Neural crest cell (in vitro differentiated cells): Measurements from ENCODE around the gene PPM1B. TPM values are rescaled to one million over a fixed set of nuclear protein-coding genes. Genes with fewer than 3 reads are reported as not detected.

Experiments used
- DNase-seq: peaks from one replicate; pipeline ENCODE4 v3.0.0; 2021; ENCODE audit warnings: low read depth, mixed read lengths, low spot score
- H3K27ac Mint-ChIP-seq: one replicate; pipeline ENCODE4 v1.8.0; 2021; ENCODE audit warnings: mild to moderate bottlenecking, mixed read lengths; ENCODE audit not compliant: unreplicated experiment
- H3K27me3 Mint-ChIP-seq: 2 replicates; pipeline ENCODE4 v1.8.0; 2021; ENCODE audit warnings: low read depth, mild to moderate bottlenecking, mixed read lengths
- H3K36me3 Mint-ChIP-seq: 2 replicates; pipeline ENCODE4 v1.8.0; 2021; ENCODE audit warnings: low read depth, mild to moderate bottlenecking, mixed read lengths
- H3K4me1 Mint-ChIP-seq: 2 replicates; pipeline ENCODE4 v1.8.0; 2021; ENCODE audit warnings: mixed read lengths
- H3K4me3 Mint-ChIP-seq: one replicate; pipeline ENCODE4 v1.8.0; 2021; ENCODE audit warnings: mild to moderate bottlenecking, mixed read lengths
- H3K9me3 Mint-ChIP-seq: 2 replicates; pipeline ENCODE4 v1.8.0; 2021; ENCODE audit warnings: mixed read lengths
- total RNA-seq: library from RNA; stranded (reverse); gene quantifications from 2 replicates; pipeline ENCODE4 v1.2.1, GENCODE V29; 2021
- TF ChIP-seq, protein P1 (sequence below): fragments of 200-600 bp; sonication (generic); conservative IDR thresholded peaks from 2 replicates; pipeline ENCODE4 v1.5.0; 2021; ENCODE audit warnings: antibody characterized with exemption, mild to moderate bottlenecking

Gene PPM1B
- total RNA-seq, 1 donor from 2014 or later: 37.4 TPM

- no peak for DNase-seq
- Mint-ChIP-seq H3K9me3 (no peaks in the 10 kb centered on the region), H3K4me3 (no peak overlapping the region), H3K4me1 (peaks cover 17% of the 10 kb centered on the region), H3K36me3 (peaks cover 11% of the 10 kb centered on the region), H3K27me3 (no peaks in the 10 kb centered on the region), H3K27ac (peak overlapping the region; percentile 29)
- TF ChIP-seq, protein P1, sequence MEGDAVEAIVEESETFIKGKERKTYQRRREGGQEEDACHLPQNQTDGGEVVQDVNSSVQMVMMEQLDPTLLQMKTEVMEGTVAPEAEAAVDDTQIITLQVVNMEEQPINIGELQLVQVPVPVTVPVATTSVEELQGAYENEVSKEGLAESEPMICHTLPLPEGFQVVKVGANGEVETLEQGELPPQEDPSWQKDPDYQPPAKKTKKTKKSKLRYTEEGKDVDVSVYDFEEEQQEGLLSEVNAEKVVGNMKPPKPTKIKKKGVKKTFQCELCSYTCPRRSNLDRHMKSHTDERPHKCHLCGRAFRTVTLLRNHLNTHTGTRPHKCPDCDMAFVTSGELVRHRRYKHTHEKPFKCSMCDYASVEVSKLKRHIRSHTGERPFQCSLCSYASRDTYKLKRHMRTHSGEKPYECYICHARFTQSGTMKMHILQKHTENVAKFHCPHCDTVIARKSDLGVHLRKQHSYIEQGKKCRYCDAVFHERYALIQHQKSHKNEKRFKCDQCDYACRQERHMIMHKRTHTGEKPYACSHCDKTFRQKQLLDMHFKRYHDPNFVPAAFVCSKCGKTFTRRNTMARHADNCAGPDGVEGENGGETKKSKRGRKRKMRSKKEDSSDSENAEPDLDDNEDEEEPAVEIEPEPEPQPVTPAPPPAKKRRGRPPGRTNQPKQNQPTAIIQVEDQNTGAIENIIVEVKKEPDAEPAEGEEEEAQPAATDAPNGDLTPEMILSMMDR: no peak
Measured at GRCh38 chr2:44178950-44179349, 10.3 kb downstream of the PPM1B start.

- TF ChIP-seq, protein P1: no peak
- no peak for DNase-seq
- Mint-ChIP-seq H3K27me3 (no peaks in the 10 kb centered on the region), H3K4me1 (peaks cover 17% of the 10 kb centered on the region), H3K27ac (no peak overlapping the region), H3K36me3 (peaks cover 11% of the 10 kb centered on the region), H3K9me3 (no peaks in the 10 kb centered on the region), H3K4me3 (no peak overlapping the region)
Measured at GRCh38 chr2:44181648-44182047, 13.0 kb downstream of the PPM1B start.

DNA sequence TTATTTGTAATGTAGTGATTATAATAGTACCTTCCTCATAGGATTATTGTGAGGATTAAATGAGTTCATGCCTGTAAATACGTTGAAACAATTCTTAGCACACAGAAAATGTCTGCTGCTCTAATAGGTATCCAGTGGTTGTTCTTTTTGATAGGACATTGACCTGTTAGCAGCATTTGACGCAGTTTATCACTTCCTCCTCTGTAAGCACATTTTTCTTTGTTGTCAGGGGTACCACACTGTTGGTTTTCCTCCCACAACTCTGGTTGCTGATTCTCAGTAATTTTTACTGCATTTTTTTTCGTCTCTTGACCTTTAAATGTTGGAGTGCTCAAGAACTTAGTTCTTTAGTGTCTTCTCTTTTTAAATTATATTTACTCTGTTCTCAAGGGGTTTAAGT lies 15.4 kb downstream of the PPM1B start:
- peaks cover 11% of the 10 kb centered on the region for H3K36me3 Mint-ChIP-seq

GRCh38 chr2:44186810-44187209 lies 18.1 kb downstream of the PPM1B start:
- TF ChIP-seq, protein P1: no peak
- Mint-ChIP-seq H3K9me3 (no peaks in the 10 kb centered on the region), H3K4me3 (no peak overlapping the region), H3K4me1 (peaks cover 17% of the 10 kb centered on the region), H3K27me3 (no peaks in the 10 kb centered on the region), H3K27ac (no peak overlapping the region), H3K36me3 (no peaks in the 10 kb centered on the region)
- no peak for DNase-seq

More for the DNA sequence above, 15.4 kb downstream of the PPM1B start:
- TF ChIP-seq, protein P1: no peak
- no peak for DNase-seq
- no peak overlapping the region for H3K27ac Mint-ChIP-seq
- no peak overlapping the region for H3K4me3 Mint-ChIP-seq
- H3K4me1 Mint-ChIP-seq: peaks cover 17% of the 10 kb centered on the region
- no peaks in the 10 kb centered on the region for H3K9me3 Mint-ChIP-seq
- H3K27me3 Mint-ChIP-seq: no peaks in the 10 kb centered on the region

DNA sequence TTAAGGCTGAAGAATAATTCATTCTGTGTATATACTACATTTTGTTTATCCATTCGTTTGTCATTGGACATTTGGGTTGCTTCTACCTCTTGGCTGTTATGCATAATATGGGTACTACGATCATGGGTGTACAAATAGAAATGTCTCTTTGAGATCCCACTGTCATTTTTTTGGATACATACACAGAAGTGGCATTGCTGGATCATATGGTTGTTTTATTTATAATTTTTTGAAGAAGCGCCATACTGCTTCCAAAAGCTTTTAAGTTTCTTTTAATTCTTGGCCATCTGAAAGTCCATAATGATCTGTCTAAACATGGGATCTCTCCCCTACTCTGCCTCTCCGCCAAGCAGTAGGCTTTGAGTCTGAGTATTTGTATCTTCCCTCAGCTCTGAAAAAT lies 18.6 kb downstream of the PPM1B start:
- Mint-ChIP-seq H3K9me3 (no peaks in the 10 kb centered on the region), H3K4me3 (no peak overlapping the region), H3K36me3 (no peaks in the 10 kb centered on the region), H3K27me3 (no peaks in the 10 kb centered on the region), H3K27ac (no peak overlapping the region), H3K4me1 (peaks cover 17% of the 10 kb centered on the region)
- no peak for DNase-seq
- TF ChIP-seq, protein P1: no peak

- Mint-ChIP-seq H3K27ac (no peak overlapping the region), H3K4me3 (no peak overlapping the region), H3K9me3 (no peaks in the 10 kb centered on the region), H3K27me3 (no peaks in the 10 kb centered on the region), H3K4me1 (peaks cover 14% of the 10 kb centered on the region), H3K36me3 (no peaks in the 10 kb centered on the region)
- no peak for DNase-seq
- TF ChIP-seq, protein P1: no peak
Measured at GRCh38 chr2:44188696-44189095, 20.0 kb downstream of the PPM1B start.
